HG02970 (cell line): ENCODE data around the gene ARHGEF1.
"Not testable (repeated sequence)": the region's sequence is repeated elsewhere in the genome, so short reads cannot be mapped to it uniquely, and the experiment has no call there.

ENCODE experiments used
- ATAC-seq: cut with Tn5 transposase; IDR thresholded peaks from one replicate; pipeline ENCODE4 v1.9.1; 2021; ENCODE audit warnings: mild to moderate bottlenecking, moderate library complexity, moderate number of reproducible peaks; ENCODE audit not compliant: unreplicated experiment, low FRiP score

ARHGEF1 gene

GRCh38 chr19:41904118-41904870 is 21.3 kb downstream of the ARHGEF1 start:
- no peak for ATAC-seq

GRCh38 chr19:41905273-41906002 is 22.5 kb downstream of the ARHGEF1 start:
- no peak for ATAC-seq

- no peak for ATAC-seq
These were observed 23.3 kb downstream of the ARHGEF1 start for GRCh38 chr19:41906271-41906670.

GRCh38 chr19:41906916-41907680 is 24.1 kb downstream of the ARHGEF1 start:
- ATAC-seq: no peak

GRCh38 chr19:41907994-41908615 is 25.1 kb downstream of the ARHGEF1 start:
- ATAC-seq: no peak

GRCh38 chr19:41908724-41909464 is 25.9 kb downstream of the ARHGEF1 start:
- ATAC-seq: no peak

GRCh38 chr19:41909706-41910105 is 26.7 kb downstream of the ARHGEF1 start:
- no peak for ATAC-seq

- no peak for ATAC-seq
These were observed 27.4 kb downstream of the ARHGEF1 start for GRCh38 chr19:41910240-41910991.

GRCh38 chr19:41910992-41911888 is 28.3 kb downstream of the ARHGEF1 start:
- ATAC-seq: no peak

- no peak for ATAC-seq
These were observed 29.1 kb downstream of the ARHGEF1 start for GRCh38 chr19:41911889-41912731.

GRCh38 chr19:41912899-41913537 is 30.0 kb downstream of the ARHGEF1 start:
- ATAC-seq: no peak

GRCh38 chr19:41913538-41914423 is 30.8 kb downstream of the ARHGEF1 start:
- ATAC-seq: no peak

GRCh38 chr19:41914424-41914834 is 31.4 kb downstream of the ARHGEF1 start:
- ATAC-seq: not testable (repeated sequence)

- no peak for ATAC-seq
These were observed 32.2 kb downstream of the ARHGEF1 start for GRCh38 chr19:41915021-41915775.

- no peak for ATAC-seq
These were observed 32.9 kb downstream of the ARHGEF1 start for GRCh38 chr19:41915776-41916414.
